Effector CD4-positive, alpha-beta T cell (primary cell): Measurements from ENCODE around the gene SAMD11.
"Not testable (repeated sequence)": the region's sequence is repeated elsewhere in the genome, so short reads cannot be mapped to it uniquely, and the experiment has no call there.

Source experiments
- DNase-seq: peaks from one replicate; pipeline ENCODE4 v3.0.0-alpha.2; 2020

Gene SAMD11

GRCh38 chr1:978069-978834, 54.5 kb downstream of the SAMD11 start:
- DNase-seq = no peak

GRCh38 chr1:978835-979743, 55.4 kb downstream of the SAMD11 start:
- no peak for DNase-seq

- DNase-seq = no peak
These were observed 56.0 kb downstream of the SAMD11 start for GRCh38 chr1:979744-980072.

- DNase-seq = no peak
These were observed 56.4 kb downstream of the SAMD11 start for GRCh38 chr1:980137-980571.

- no peak for DNase-seq
These were observed 57.1 kb downstream of the SAMD11 start for GRCh38 chr1:980602-981395.

- no peak for DNase-seq
These were observed 57.8 kb downstream of the SAMD11 start for GRCh38 chr1:981491-981954.

GRCh38 chr1:981955-982558, 58.3 kb downstream of the SAMD11 start, which contains the start of gene PERM1:
TSS of gene PERM1 (minus strand) at chr1:982093. CDS start at chr1:981029, 1,064 bp downstream.
- no peak for DNase-seq

GRCh38 chr1:982765-983436, 59.2 kb downstream of the SAMD11 start:
- no peak for DNase-seq

- DNase-seq = peak; percentile 58
These were observed 60.2 kb downstream of the SAMD11 start for GRCh38 chr1:983798-984475.

- DNase-seq = no peak
These were observed 60.7 kb downstream of the SAMD11 start for GRCh38 chr1:984476-984814.

GRCh38 chr1:985126-985525, 61.4 kb downstream of the SAMD11 start:
- DNase-seq = no peak

DNA sequence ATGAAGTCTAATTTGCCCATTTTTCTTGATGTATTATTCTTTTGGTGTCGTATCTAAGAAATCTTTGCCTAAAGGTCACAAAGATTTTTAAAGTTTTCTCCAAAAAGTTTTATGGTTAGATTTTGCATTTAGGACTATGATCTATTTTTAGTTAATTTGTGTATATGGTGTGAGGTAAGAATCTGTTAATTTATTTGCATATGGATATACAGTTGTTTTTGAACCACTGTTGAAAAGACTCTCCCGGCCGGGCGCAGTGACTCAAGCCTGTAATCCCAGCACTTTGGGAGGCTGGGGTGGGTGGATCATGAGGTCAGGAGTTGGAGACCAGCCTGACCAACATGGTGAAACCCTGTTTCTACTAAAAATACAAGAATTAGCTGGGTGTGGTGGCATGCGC, 64.3 kb downstream of the SAMD11 start:
- not testable (repeated sequence) for DNase-seq

DNA sequence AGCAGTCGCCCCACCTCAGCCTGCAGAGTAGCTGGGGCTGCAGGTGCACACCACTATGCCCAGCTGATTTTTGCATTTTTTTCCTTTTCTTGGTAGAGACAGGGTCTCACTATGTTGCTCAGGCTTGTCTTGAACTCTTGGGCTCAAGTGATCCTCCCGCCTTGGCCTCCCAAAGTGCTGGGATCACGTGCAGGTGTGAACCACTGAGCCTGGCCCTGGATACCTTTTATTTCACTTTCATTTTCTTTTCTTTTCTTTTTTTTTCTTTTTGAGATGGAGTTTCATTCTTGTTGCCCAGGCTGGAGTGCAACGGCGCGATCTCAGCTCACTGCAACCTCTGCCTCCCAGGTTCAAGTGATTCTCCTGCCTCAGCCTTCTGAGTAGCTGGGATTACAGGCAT, 67.6 kb downstream of the SAMD11 start:
- DNase-seq = not testable (repeated sequence)

- no peak for DNase-seq
These were observed 68.2 kb downstream of the SAMD11 start for GRCh38 chr1:991895-992294.

DNA sequence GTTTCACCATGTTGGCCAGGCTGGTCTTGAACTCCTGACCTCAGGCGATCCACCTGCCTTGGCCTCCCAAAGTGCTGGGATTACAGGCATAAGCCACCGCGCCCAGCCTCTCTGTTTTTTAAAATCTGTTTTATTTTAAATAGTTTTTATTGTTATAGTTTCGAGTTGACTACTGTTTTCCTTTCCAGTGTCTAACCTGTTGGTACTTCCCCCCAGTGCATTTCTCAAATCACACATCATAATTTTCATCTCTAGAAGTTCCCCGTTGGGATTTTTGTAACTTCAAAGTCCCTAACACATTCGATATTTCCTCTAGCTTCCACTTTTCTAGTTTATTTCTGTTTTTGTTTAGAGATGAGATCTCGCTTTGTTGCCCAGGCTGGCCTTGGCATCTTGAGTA, 68.6 kb downstream of the SAMD11 start:
- no peak for DNase-seq

DNA sequence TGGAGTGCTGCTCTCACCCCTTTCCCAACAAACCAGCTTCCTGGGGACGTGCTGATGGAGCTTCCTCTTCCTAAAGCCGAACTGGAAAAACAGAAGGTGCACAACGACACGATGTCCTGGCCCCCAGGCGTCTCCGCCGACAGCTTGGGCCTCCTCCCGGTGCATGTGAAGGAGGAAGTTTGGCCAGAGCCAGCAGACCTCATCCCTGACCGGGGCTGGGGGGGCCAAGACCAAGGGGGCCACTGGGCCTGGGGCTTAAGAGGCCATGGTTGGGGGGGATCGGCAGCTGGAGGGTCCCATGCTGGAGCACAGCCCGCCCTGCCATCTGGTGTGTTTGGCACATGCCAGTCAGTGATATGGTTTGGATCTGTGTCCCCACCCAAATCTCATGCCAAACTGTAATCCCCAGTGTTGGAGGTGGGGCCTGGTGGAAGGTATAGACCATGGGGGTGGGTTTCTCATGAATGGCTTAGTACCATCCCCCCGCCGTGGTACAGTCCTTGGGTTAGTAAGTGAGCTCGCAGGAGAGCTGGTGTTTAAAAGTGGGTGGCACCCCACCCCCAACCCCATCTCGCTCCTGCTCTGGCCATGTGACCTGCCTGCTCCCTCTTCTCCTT, 69.8 kb downstream of the SAMD11 start:
- no peak for DNase-seq
